Natural killer cell (primary cell): ENCODE data around the gene CCDC54. TPM values are rescaled to one million over a fixed set of nuclear protein-coding genes. Genes with fewer than 3 reads are reported as not detected.

Source experiments
- ATAC-seq, 3 donors: fragments of 150-1000 bp in 2 of 3; fragments of 200-7000 bp in 1 of 3; cut with Tn5 transposase; 1 replicate in 1 of 3; 2 replicates in 2 of 3; pipeline ENCODE4 v1.10.0; 2021; ENCODE audit warnings: mild to moderate bottlenecking in 2 of 3, moderate library complexity in 2 of 3
- DNase-seq, 2 donors: peaks; one replicate each; pipeline versions ENCODE4 v3.0.0 to v3.0.0-alpha.2; 2013 to 2021; ENCODE audit warnings: mixed read lengths in 1 of 2
- H3K27ac ChIP-seq: one replicate; pipeline ENCODE4 v1.5.1; 2013; ENCODE audit warnings: mild to moderate bottlenecking, low read length
- H3K27me3 ChIP-seq: one replicate; pipeline ENCODE4 v1.6.1; 2013; ENCODE audit warnings: low read length; ENCODE audit not compliant: control insufficient read depth, insufficient read depth
- H3K36me3 ChIP-seq: one replicate; pipeline ENCODE4 v1.6.1; 2013; ENCODE audit warnings: low read length; ENCODE audit not compliant: control insufficient read depth, insufficient read depth
- H3K4me1 ChIP-seq: one replicate; pipeline ENCODE4 v1.6.1; 2013; ENCODE audit warnings: low read length; ENCODE audit not compliant: control insufficient read depth, insufficient read depth
- H3K4me3 ChIP-seq: one replicate; pipeline ENCODE4 v1.5.1; 2013; ENCODE audit warnings: low read length
- H3K9me3 ChIP-seq: one replicate; pipeline ENCODE4 v1.6.1; 2013; ENCODE audit warnings: low read length; ENCODE audit not compliant: control insufficient read depth, insufficient read depth
- H3K27ac Mint-ChIP-seq, 2 donors: one replicate each; pipeline ENCODE4 v1.8.0; 2022; ENCODE audit warnings: mild to moderate bottlenecking in 2 of 2, mixed read lengths in 2 of 2, moderate library complexity in 1 of 2
- H3K27me3 Mint-ChIP-seq, 2 donors: one replicate each; pipeline ENCODE4 v1.8.0; 2022; ENCODE audit warnings: low read depth in 2 of 2, mixed read lengths in 2 of 2
- H3K36me3 Mint-ChIP-seq: one replicate; pipeline ENCODE4 v1.8.0; 2022; ENCODE audit warnings: mixed read lengths
- H3K4me1 Mint-ChIP-seq, 2 donors: one replicate each; pipeline ENCODE4 v1.8.0; 2022; ENCODE audit warnings: mixed read lengths in 2 of 2
- H3K4me3 Mint-ChIP-seq: one replicate; pipeline ENCODE4 v1.8.0; 2022; ENCODE audit warnings: mild to moderate bottlenecking, moderate library complexity, mixed read lengths
- H3K9me3 Mint-ChIP-seq, 2 donors: one replicate each; pipeline ENCODE4 v1.8.0; 2022; ENCODE audit warnings: mixed read lengths in 2 of 2
- WGBS: methylation state at CpG from one replicate; pipeline ENCODE4 v1.1.7; 2013; ENCODE audit warnings: missing lambda C conversion rate; ENCODE audit not compliant: insufficient coverage; 5-methylcytosine and 5-hydroxymethylcytosine counted together
- intact Hi-C: fragments of 100-400 bp; cut with micrococcal nuclease; formaldehyde crosslinking; loops from one replicate; pipeline ENCODE4 v1.14.2; 2022
- total RNA-seq, 4 donors: library from RNA; stranded (reverse); fragments of 120-200 nt in 1 of 4; gene quantifications; one replicate each; pipeline versions ENCODE4 v1.2.3 to v1.2.4, GENCODE V29; 2013 to 2022
- TF ChIP-seq, protein P1 (sequence below): fragments of 200-600 bp; IDR thresholded peaks from one replicate; pipeline ENCODE4 v1.8.0; 2022; ENCODE audit warnings: antibody characterized with exemption

Gene CCDC54
- total RNA-seq, 3 donors from 2014 or later (not counting 1 experiment from before 2014, with no cell fraction given), result not detected

DNA sequence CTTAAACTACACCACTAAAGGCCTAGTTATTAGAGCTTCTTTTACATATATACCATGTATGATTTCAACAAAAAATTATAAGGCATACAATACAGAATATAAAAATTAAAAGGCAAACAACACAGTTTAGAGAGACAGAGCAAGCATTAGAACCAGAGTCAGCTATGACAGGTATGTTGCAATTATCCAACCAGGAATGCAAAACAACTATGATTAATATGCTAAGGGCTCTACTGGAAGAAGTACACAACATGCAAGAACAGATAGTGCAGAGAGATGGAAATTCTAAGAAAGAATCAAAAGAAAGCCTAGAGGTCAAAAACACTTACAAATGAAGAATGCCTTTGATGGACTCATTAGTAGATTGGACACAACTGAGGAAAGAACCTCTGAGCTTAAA, 39.6 kb downstream of the CCDC54 start:
- DNase-seq, result no peak
- ATAC-seq, result no peak

DNA sequence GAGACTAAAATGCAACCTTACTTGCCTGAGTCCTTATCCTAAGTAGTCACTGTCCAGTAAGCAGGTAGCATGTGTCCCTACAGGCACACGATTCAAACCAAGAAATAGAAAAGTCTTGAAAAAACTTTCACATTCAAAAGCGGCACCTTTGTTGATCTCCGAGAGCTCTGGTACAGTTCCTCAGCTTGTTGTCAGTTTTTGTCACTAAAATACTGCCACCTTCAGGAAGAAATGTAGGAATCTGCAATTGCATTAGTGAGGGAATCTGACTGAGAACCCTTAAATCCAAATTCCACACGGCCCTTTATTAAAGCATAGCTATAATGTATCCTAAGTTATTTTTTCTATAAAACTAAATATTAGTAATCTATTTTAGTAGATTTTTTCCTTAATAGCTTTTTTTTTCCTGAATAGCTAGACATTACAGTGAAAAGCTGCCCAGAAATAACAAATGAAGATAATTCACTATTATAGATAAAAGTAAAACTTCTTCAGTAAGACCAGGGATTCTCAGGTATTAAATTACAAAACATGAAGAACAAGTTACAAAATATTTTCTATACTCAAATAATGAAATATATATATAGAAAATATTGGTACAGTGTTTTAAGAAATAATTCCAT, 44.0 kb downstream of the CCDC54 start:
- Histone ChIP-seq H3K9me3 (no peaks in the 10 kb centered on the region), H3K4me1 (no peaks in the 10 kb centered on the region), H3K27ac (no peak overlapping the region), H3K27me3 (peaks cover 2% of the 10 kb centered on the region), H3K4me3 (no peak overlapping the region), H3K36me3 (no peaks in the 10 kb centered on the region)
- intact Hi-C loops, result loop anchor here (2.0 kb wide), 1 partner anchor 150 kb away; no protein-coding TSS in a partner anchor
- ATAC-seq (peak in 2 of 3 donors; percentile 65 to 79), DNase-seq (peak in 1 of 2 donors; percentile 71)
- H3K27ac Mint-ChIP-seq, result peak overlapping the region in 1 of 2 donors; percentile 13
- WGBS, result 2% methylated on average over 3 of the region's 4 CpGs
- H3K9me3 Mint-ChIP-seq, result no peaks in the 10 kb centered on the region
- H3K4me3 Mint-ChIP-seq, result no peak overlapping the region
- H3K36me3 Mint-ChIP-seq, result no peaks in the 10 kb centered on the region
- H3K27me3 Mint-ChIP-seq, result peaks cover 18 to 35% of the 10 kb centered on the region in 2 donors
- TF ChIP-seq, protein P1, sequence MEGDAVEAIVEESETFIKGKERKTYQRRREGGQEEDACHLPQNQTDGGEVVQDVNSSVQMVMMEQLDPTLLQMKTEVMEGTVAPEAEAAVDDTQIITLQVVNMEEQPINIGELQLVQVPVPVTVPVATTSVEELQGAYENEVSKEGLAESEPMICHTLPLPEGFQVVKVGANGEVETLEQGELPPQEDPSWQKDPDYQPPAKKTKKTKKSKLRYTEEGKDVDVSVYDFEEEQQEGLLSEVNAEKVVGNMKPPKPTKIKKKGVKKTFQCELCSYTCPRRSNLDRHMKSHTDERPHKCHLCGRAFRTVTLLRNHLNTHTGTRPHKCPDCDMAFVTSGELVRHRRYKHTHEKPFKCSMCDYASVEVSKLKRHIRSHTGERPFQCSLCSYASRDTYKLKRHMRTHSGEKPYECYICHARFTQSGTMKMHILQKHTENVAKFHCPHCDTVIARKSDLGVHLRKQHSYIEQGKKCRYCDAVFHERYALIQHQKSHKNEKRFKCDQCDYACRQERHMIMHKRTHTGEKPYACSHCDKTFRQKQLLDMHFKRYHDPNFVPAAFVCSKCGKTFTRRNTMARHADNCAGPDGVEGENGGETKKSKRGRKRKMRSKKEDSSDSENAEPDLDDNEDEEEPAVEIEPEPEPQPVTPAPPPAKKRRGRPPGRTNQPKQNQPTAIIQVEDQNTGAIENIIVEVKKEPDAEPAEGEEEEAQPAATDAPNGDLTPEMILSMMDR, result peak; percentile 56
- peaks cover 5% of the 10 kb centered on the region in 2 donors for H3K4me1 Mint-ChIP-seq

More for the DNA sequence above, 39.6 kb downstream of the CCDC54 start:
- Histone ChIP-seq H3K36me3 (no peaks in the 10 kb centered on the region), H3K9me3 (no peaks in the 10 kb centered on the region), H3K4me3 (no peak overlapping the region), H3K27me3 (no peaks in the 10 kb centered on the region), H3K4me1 (no peaks in the 10 kb centered on the region), H3K27ac (no peak overlapping the region)
- no peak overlapping the region for H3K4me3 Mint-ChIP-seq
- H3K27ac Mint-ChIP-seq, result no peak overlapping the region
- TF ChIP-seq, protein P1, result no peak
- no peaks in the 10 kb centered on the region for H3K9me3 Mint-ChIP-seq
- H3K4me1 Mint-ChIP-seq, result peaks cover 15 to 21% of the 10 kb centered on the region in 2 donors
- peaks cover 14 to 25% of the 10 kb centered on the region in 2 donors for H3K27me3 Mint-ChIP-seq
- intact Hi-C loops, result no loop called here
- H3K36me3 Mint-ChIP-seq, result no peaks in the 10 kb centered on the region

DNA sequence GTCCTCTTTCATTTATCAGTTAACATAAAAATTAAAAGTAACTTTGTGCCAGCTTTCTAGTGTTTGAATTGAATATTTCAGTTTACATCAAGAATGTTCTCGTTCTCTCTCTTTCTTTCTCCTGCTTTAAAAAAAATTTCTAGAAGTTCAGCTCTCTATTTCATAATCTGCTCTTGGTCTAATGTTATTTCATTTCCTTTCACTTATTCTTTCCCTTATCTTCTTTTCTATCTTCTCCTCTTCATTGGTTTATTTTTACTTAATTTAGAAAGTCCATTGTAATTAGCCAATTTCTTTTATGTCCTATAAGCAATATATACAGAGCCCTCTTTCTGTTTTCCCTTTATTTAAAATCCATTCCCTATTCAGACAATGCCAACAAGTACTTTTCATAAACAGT, 44.6 kb downstream of the CCDC54 start:
- H3K27me3 Mint-ChIP-seq, result peaks cover 18 to 35% of the 10 kb centered on the region in 2 donors
- TF ChIP-seq, protein P1, result no peak
- H3K27ac ChIP-seq, result no peak overlapping the region
- intact Hi-C loops, result loop anchor here (2.0 kb wide), 1 partner anchor 151 kb away; no protein-coding TSS in a partner anchor
- no peak for DNase-seq
- H3K36me3 ChIP-seq, result no peaks in the 10 kb centered on the region
- H3K27me3 ChIP-seq, result peaks cover 2% of the 10 kb centered on the region
- H3K27ac Mint-ChIP-seq, result no peak overlapping the region
- ATAC-seq, result no peak
- H3K4me1 ChIP-seq, result no peaks in the 10 kb centered on the region
- H3K36me3 Mint-ChIP-seq, result no peaks in the 10 kb centered on the region
- no peak overlapping the region for H3K4me3 Mint-ChIP-seq
- H3K4me3 ChIP-seq, result no peak overlapping the region
- no peaks in the 10 kb centered on the region for H3K9me3 Mint-ChIP-seq
- H3K9me3 ChIP-seq, result no peaks in the 10 kb centered on the region
- H3K4me1 Mint-ChIP-seq, result peaks cover 4 to 5% of the 10 kb centered on the region in 2 donors
- WGBS, result 100% methylated on average over 1 of the region's 1 CpG

DNA sequence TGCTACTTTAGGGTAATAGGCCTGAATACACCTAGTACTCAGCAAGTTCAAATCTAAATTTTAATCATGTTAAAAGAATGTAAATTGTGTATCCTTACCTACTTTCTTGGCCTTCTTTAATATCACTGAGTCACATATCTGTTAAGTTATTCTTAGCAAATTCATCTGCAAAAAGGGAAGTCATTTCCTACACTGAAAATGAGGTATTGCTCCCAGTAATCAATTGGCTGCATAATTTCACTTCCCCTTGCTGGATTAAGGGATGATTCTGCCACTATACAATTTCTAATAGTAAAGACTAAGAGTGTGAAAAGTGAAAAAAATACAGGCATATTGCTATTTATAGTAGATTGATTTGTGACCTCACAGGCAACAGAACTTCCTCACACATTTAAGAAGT, 47.8 kb downstream of the CCDC54 start:
- H3K27me3 Mint-ChIP-seq, result peaks cover 12 to 37% of the 10 kb centered on the region in 2 donors
- Histone ChIP-seq H3K27ac (no peak overlapping the region), H3K4me3 (no peak overlapping the region), H3K27me3 (peaks cover 3% of the 10 kb centered on the region), H3K36me3 (no peaks in the 10 kb centered on the region), H3K9me3 (no peaks in the 10 kb centered on the region), H3K4me1 (peaks cover 4% of the 10 kb centered on the region)
- intact Hi-C loops, result no loop called here
- no peaks in the 10 kb centered on the region for H3K9me3 Mint-ChIP-seq
- ATAC-seq (no peak), DNase-seq (no peak)
- no peak overlapping the region for H3K4me3 Mint-ChIP-seq
- peaks cover 5 to 9% of the 10 kb centered on the region in 2 donors for H3K4me1 Mint-ChIP-seq
- TF ChIP-seq, protein P1, result no peak
- H3K36me3 Mint-ChIP-seq, result no peaks in the 10 kb centered on the region
- no peak overlapping the region for H3K27ac Mint-ChIP-seq
